T follicular helper cell (primary cell): ENCODE data around the gene MORF4L1.
"Not testable (repeated sequence)": the region's sequence is repeated elsewhere in the genome, so short reads cannot be mapped to it uniquely, and the experiment has no call there.

ENCODE experiments used
- DNase-seq: peaks from one replicate; pipeline ENCODE4 v3.0.0-alpha.2; 2020; ENCODE audit warnings: low read depth

The MORF4L1 gene

DNA sequence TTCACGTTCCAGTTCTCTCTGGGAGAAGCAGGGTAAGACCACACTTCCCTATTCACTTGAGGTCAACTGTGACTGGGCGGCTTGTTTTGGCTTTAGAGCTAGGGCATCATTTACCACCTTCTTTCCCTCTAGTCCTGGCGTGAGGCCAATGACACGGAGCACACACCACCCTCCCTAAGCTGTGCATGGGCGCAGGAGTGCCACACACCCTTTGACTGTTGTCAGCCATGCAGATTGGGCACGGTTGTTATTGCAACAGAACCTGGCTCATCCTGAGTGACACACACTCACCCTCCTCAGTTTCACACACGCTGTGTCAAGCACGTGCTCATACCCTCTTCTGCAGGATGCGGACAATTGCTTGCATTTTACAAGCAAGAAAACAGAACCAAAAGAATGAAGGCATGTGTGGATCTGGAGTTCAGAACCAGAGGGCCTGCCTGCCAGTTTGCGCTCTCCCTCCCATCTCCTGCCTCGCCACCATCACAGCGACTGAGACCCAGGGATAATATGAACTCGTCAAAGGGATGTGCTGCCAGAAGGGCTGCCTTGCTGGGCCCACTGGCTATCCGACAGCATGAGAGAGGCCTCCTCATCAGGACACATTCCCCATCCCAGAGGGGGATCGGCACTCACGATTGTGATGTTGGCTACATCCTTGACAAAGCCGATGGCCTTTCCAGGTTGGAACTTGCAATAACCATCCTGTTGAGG lies 54.5 kb downstream of the MORF4L1 start:
- DNase-seq = no peak

DNA sequence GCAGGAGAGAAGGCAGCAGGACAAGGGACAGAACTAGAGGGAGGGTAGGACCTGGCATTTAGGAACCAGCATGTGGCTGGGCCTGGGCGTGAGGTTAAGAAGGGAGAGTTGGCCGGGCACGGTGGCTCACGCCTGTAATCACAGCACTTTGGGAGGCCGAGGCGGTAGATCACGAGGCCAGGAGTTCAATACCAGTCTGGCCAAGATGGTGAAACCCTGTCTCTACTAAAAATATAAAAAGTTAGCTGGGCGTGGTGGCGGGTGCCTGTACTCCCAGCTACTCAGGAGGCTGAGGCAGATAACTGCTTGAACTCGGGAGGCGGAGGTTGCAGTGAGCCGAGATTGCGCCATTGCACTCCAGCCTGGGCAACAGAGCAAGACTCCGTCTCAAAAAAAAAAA lies 55.5 kb downstream of the MORF4L1 start:
- not testable (repeated sequence) for DNase-seq

DNA sequence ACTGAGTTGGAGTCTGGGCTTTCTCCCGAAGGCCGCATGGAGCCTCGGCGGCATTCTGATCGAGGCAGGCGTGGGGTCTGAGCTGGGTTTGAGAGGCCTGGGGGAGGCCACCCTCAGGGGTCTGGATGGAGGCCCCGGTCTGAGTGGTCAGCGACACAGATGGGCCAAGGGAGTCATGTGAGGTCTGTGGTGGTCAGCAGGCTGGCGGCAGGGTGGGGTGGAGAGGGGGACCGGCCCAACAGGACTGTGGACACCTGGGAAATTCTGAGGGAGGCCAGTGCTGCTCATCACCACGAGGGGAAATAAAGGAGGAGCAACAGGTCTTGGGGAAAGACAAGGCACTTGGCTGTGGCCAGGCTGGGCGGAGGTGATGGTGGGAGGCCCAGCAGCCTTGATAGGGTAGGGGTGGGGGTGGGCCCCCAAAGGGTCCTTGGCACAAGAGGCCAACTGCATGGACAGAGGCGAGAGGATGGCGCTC lies 56.0 kb downstream of the MORF4L1 start:
- no peak for DNase-seq

DNA sequence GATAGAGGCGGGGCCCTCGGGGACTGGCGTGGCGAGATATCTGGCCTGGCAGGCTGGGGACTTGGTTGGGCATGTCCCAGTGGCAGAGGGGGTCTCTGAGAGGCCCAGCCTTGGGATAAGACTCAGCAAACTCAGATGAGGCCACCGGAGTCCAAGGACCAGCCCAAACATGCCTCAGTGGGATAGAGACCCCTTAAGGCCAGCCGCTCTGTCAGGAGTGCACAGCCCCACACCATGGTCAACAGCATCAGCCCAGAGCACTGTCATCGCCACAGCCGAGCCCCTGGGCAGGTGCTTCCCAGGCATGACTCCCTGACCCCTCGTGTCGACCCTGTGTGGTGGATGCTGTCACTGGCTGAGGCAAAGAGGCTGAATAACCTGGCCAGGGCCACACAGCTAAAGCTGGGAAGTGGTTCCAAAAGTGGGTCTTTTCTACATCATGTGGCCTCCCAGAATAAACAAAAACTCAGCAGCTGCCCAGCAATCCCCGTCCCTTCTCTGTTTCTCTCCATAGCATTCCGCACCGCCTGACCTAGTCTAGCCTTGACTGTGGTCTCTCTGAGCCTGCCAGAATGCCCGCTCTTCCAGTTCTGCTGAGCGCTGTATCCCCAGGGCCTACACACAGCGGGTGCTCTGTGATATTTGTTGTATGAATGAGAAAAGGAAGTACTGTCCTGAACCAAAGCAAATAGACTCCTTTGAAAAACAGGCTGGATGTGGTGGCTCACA lies 57.0 kb downstream of the MORF4L1 start:
- DNase-seq = no peak

DNA sequence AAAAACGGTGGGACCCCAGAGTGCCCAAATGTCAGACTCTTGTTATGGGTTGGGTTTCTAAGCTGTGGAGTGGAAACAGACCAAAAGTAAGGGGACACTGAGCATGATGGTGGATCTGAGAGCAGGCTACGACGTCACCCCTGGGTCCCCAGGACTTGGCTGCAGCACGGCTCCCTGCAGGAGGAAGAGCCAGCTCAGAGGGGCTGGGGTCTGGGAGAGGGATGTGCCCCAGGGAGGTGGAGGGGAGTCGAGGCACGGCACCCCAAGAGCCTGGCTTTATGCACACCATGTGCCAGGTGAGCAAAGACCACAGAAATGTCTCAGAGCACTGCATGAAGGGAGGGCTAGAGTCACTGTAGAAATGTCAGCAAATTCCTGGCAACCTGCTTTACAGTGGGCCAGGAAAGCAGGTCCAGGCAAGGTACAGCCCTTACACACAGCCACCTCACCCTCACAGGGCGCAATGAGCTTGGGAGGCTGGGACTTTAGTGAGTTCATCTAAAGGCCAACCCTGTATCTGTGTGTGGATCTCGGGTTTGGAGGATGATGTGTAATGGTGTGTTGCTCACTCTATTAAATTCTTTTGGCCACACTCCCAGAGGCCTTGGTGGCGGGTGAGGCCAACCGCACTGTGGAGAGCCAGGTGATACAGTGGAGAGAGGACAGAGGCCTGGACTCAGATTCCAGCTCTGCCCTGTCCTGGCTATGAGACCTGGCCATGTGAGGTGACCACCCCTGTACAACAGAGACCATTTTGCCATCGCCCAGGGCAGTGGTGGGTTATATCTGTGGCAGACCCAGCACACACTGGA lies 58.1 kb downstream of the MORF4L1 start:
- DNase-seq = no peak

DNA sequence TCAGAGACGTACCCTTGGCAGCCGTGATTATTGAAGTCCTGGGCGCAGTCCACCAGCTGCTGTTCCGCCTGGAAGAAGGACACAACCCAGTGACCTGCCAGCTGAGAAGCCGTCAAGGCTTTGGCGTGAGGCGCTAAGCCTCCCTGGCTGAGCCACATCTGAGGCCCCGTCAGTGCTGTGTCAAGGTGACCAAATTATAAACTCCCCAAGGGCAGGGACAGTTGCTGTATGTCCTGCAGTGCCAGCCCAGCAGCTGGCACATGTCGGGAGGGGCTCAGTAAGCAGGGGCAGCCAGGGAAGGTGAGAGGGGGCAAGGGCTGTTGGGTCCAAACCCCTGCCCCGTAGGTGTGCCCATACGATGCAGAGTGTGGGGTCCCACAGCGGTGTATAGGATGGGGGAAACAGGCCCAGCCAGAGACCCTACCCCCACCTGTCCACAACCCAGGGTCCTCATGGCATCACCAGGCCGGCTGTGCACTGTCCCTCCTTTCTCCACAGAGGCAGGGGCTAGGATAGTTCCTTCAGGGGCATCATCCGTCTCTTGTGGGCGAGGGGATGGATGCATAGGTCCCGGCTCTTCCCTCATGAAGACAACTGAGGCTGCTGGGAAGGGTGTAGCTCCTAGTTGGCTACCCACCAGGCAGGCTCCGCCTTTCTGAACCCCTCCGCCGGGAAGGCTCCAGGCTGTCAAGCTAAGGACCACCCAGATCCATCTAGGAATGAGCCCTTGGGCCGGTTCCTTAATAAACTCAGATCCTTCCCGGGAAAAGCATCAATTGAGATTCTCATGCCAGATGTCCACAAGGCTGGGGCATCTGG lies 59.0 kb downstream of the MORF4L1 start:
- no peak for DNase-seq

DNA sequence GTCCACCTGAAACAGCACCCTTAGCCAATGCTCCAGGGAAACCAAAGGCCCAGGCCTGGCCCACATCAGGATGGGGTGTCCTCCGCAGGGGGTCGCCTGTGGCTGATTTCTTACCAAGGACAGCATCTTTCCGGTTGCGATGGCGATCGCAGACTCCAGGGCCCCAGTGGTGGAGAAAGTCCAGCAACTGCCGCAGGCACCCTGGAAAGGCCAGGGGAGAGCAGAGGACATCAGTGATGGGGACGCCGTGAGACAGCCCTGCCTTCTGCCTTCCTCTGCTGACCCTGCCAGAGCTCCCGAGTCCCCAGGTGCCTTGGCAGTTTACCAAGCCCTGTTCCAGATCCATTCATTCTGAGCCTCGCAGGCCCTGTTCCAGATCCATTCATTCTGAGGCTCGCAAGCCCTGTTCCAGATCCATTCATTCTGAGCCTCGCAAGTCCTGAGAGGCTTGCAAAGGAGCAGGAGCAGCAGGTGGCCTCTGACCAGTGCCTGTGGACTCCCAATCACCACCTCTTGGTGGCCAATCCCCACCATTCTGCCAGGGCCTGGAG lies 59.6 kb downstream of the MORF4L1 start:
- DNase-seq = no peak

DNA sequence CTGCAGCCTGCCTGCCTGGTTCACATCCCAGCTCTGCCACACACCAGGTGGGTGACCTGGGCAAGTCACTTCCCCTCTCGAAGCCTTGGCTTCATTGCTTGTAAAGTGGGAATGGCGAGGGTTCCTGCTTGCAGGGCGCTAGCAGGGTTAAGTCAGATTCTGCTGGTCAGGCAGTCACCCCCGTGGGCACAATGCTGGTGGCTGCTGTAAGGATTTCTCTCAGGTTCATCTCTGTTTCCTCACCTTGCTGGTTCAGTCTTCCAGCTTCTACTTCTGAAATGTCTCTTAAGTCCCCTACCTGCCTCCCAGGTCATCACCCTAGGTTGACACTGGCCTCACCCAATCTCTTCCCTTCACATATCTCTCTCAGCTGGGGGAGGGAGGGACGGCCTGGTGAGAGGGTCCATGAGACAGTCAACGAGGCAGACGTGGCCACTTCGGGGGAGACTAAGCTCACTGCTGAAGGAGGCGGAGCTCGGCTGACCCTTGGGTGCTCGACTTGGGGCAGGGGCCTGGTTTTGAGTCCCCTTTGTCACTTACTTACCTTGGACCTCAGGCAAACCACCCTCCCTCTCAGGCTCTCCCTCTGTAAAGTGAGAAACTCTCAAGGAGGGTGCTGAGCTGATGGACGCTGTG lies 60.6 kb downstream of the MORF4L1 start:
- no peak for DNase-seq

DNA sequence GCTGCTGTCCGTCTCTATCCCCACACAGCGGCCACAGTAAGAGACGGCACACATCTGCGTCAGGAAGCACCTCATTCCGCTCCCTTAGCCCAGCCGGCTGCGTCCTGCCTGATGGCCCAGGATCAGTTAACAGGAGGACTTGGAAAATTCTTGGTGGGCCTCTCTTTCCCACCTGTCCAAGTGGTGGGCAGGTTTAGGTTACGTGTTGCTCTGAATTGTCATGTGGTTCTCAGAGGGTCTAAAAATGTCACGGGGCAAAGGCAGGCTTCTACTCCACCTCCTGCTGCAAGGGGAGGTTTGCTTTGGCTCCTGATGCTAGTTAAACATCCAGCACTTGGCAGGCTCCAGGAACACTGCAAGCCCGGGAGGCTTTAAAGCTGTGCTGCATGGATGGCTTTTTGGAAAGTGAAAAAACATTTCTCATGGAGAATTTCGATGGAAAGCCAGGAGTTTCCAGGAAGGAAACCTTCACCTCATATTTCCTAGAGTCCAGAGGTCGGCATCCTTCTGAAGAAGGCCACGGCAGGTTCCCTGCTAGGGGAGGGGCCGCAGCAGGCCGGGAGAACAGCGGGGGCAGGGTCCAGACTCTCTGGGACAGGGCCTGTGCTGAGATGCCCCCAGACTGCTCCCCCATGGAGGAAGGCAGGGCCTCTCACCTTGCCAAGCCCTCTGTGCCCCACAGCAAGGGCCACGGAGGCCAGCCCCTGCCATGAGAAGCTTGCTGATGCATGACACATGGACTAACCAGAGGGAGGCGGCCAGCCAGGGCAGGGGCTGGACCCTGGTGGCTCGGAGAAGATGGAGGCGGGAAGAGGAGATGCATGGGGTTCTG lies 61.3 kb downstream of the MORF4L1 start:
- DNase-seq = no peak

DNA sequence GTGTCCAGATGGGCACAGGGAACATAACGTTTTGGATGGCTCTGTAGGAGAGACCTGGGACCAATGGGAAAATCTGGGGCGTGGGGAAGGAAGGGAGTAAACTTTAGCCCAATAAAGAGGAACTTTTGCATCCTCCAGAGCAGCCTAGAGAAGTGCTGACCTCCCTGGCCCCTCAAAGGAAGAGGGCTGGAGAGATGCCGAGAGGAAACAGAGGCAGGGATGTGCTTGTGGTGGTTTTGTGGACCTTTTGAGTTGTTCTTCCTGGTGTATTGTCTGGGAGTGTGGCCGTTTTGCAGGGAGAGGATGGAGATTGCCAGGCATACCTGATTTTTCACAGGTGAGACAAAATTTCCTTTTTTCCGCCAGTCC lies 61.9 kb downstream of the MORF4L1 start:
- no peak for DNase-seq

DNA sequence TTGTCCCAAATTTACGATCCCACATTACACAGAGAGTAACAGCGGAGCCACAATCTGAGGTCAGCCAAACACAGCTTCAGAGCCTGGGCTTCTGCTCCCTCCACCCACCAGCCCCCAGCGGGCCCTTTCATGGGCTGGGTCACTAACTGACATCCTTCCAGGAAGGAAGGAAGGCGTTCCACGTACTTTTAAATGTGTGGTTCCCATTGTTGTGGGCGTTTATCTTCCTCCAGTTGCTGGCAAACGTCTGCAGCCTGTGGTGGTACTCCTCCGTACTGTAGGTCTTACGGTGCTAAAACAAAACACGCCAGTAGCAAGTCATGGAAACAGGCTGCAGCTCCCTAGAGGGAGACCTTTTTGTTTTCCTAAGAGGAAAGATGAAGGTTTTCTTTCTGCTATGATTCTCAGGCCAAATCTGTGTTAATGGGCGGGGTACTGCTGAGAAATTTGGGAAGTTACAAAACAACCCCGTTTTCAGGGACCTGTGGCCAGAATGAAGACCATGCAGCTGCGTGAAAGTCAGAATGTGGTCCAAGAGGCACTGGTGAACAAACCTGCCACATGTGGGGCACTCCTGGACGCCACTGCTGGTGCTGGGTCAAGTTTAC lies 64.5 kb downstream of the MORF4L1 start:
- DNase-seq = no peak

DNA sequence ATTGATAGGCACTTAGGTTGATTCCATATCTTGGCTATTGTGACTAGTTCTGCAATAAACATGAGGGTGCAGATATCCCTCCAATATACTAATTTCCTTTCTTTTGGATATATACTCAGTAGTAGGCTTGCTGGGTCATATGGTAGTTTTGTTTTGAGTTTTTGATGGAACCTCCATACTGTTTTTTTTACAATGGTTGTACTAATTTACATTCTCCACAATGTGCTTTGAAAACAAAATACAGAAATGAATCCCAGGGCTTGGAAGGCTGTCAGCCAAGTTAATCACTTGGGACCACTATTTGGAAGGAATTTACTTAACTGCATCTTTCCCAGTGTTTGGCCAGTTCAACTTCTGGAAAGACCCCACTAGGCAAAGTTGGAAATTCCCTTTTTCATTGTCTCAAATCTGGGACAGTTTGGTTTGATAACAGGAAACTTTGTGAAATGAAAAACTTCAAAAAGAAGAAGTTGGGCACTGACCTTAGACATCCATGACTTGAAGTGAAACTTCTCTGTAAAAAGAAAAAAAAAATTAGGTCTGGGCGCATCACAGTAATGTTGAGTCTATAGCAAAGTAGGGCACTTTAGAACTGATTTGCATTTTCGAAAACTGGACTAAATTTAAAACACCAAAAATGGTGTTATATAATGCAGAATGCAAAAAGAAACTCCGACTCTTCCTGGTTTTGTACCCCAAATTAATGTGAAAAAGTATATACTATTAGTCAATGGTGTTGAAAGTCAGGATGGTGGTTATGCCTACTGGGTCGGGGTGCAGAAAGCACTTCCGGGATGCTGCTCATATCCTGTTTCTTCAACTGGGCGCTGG lies 66.2 kb downstream of the MORF4L1 start:
- DNase-seq = no peak

DNA sequence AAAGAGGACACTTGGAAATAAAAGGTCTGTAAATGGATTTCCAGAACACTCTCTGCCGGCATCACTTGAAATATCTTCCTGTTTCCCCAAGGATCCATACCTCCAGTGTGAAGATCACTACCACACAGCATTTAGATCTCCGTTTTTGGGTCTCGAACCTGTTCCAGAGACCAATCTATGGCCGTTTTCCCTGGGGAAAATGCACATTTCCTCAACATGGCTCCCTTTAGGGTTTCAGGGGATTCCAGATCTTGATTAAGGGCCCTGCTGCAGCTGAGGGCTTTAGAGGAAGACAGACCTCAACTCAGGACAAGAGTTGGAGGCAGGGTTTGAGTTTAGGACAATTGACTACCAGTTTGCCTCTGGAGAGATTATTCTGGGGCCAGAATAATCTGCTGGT lies 70.1 kb downstream of the MORF4L1 start:
- no peak for DNase-seq

DNA sequence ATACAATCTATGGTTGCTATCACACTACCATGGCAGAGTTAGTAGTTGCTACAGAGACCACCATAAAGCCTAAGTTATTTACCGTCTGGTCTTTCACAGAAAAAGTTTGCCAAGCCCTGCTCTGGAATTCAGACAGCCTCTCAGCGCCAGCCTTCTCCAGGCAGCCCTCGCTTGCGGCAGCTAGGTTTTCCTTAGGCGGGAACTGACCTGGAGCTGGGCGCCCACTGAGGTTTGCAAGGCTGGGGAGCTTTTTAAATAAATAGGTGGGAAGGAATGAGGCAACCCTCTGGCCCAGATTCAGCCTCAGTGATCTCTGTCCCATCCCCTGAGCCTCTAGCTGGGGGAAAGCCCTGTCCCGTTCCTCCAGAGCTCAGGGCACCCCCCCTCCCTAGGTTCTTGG lies 71.0 kb downstream of the MORF4L1 start:
- DNase-seq = no peak

DNA sequence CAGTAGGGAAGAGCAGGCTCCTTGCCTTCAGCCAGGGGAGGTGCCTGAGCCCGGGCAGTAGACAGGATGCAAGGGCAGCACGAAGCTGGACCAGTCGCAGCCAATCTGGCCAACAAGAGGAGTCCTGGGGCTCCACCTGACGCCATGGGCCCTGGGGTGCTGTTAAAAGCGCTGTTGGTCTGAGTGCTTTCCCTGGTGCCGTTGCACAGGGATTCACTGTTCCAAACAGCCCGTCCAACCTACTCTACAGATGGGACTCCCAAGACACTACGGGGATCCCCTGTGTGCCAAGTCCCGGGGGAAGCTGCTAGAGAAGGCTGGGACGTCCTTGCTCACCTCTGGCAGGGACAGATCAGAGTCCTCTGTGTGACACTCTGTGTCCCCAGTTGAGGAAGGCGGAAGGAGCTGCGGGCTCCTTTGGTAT lies 71.5 kb downstream of the MORF4L1 start:
- DNase-seq = no peak

DNA sequence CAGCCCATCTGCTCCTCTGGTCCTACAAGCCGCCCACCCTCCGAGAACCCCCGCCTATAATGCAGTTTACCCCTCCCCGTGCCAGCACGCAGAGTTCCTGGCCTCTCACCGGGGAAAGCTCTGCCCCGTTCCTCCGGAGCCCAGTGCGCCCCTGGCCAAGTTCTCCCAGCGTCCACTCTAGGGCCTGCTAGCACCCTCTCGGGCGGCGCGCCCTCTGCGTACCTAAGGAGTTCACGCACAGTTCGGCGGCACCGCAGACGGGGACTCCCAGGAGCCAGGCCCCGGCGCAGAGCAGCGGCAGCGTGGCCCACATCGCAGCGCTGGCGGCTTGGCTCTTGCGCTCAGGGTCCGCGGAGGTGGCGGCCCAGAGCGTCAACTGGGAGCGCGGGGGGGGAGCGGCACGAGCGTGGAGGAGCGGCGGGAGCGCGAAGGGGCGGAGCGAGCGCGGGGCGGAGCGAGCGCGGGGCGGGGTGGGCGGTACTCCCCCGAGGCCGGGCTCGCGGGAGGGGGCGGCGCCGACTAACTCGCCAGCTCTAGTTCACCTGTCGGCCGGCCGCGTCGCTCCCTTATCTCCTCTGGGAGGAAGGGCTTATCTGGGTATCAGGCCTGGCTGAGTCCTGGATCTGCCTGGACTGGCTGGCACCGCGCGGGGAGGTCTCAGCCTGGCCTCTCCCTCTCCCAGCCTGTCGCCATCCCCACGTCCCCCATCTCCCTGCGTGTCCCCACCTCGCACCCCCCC lies 72.1 kb downstream of the MORF4L1 start, which contains the start of gene CTSH:
Gene CTSH, minus strand, starts transcription at position 378 of the 739 bp plus-strand sequence. Its CDS starts 65 bp downstream, at position 313.
- peak; percentile 69 for DNase-seq

DNA sequence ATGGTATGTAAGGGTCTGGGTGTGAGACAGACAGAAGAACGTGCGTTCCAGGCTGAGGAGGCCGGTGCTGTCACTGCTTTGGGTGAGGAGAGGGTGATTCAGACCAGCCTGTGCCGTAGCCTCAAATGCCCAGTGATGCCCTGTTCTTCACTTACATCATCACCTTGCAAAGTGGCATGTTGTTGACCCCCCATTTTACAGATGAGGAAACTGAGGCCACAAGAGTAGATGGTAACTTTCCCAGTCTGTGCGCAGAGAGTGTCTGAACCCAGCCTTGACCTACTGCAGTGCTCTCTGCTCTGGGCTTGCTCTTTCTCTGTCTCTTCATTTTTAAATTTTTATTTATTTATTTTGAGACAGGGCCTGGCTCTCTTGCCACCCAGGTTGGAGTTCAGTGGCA lies 73.8 kb downstream of the MORF4L1 start:
- no peak for DNase-seq

DNA sequence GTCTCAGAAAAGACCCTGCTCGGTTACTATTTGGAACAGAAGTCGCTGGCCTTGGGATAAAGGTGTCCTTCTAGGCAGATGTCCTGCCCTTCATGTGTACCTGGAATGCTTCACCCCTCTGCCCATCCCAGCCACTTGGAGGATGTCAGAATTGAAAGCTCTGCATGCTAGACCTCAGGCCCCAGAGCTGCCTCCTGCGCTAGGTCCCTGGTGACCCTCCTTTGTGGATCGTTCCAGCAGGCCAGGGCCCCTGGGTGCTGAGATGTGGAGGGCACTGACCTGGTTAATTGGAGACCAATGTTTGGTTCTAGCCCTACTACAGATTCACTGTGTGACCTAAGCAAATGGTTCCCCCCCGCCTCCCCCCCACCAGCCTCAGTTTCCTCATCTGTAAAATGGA lies 74.8 kb downstream of the MORF4L1 start:
- DNase-seq = no peak
